Thoracic aorta (tissue), 2 donors: ENCODE results near the gene NLK. TPM values are rescaled to one million over a fixed set of nuclear protein-coding genes. Genes with fewer than 3 reads are reported as not detected.

Source experiments
- ATAC-seq: fragments of 150-250 bp; one replicate; pipeline ENCODE4 v1.8.0; 2017; ENCODE audit warnings: low read depth; ENCODE audit not compliant: insufficient number of reproducible peaks, low FRiP score
- DNase-seq: peaks from one replicate; pipeline ENCODE4 v3.0.0-alpha.2; 2020; ENCODE audit warnings: low spot score
- H3K27ac ChIP-seq, 2 donors: fragments of 200-600 bp; sonication (generic); 1 replicate in 1 of 2; 2 replicates in 1 of 2; pipeline ENCODE4 v1.5.1; 2016; ENCODE audit warnings: mild to moderate bottlenecking in 2 of 2, moderate library complexity in 2 of 2
- H3K27me3 ChIP-seq: fragments of 200-600 bp; sonication (generic); replicated peaks from 2 replicates; pipeline ENCODE4 v1.6.0; 2016; ENCODE audit warnings: mild to moderate bottlenecking; ENCODE audit not compliant: insufficient read depth
- H3K36me3 ChIP-seq: fragments of 200-600 bp; sonication (generic); one replicate; pipeline ENCODE4 v1.5.1; 2016
- H3K4me1 ChIP-seq, 2 donors: fragments of 200-600 bp; sonication (generic); 1 replicate in 1 of 2; 2 replicates in 1 of 2; pipeline versions ENCODE4 v1.5.1 to v1.6.0; 2016; ENCODE audit warnings: low read depth in 2 of 2, mild to moderate bottlenecking in 1 of 2; ENCODE audit not compliant: control insufficient read depth in 1 of 2
- H3K4me3 ChIP-seq: fragments of 200-600 bp; sonication (generic); 2 replicates; pipeline ENCODE4 v1.5.1; 2016; ENCODE audit warnings: mild to moderate bottlenecking
- H3K9me3 ChIP-seq: fragments of 200-600 bp; sonication (generic); 2 replicates; pipeline ENCODE4 v1.5.1; 2016
- CTCF ChIP-seq: fragments of 200-600 bp; sonication (generic); IDR thresholded peaks from one replicate; pipeline ENCODE4 v1.5.1; 2019; ENCODE audit warnings: antibody characterized with exemption
- total RNA-seq, 2 donors: library from RNA; depleted of rRNA; stranded (reverse); fragments of >200 nt; gene quantifications; one replicate each; pipeline versions ENCODE4 v1.1.0 to v1.2.3, GENCODE V29; 2016

NLK gene
- total RNA-seq, 2 donors from 2014 or later, result 10.3 to 23.0 TPM

- TF ChIP-seq CTCF, result no peak
- H3K27ac ChIP-seq, result no peak overlapping the region
- no peak for ATAC-seq
- no peaks in the 10 kb centered on the region for H3K27me3 ChIP-seq
- no peak overlapping the region for H3K4me3 ChIP-seq
- no peaks in the 10 kb centered on the region for H3K4me1 ChIP-seq
- H3K36me3 ChIP-seq, result peaks cover 6% of the 10 kb centered on the region
- DNase-seq, result no peak
- no peaks in the 10 kb centered on the region for H3K9me3 ChIP-seq
These were observed 131.3 kb downstream of the NLK start for GRCh38 chr17:28173801-28174200.

- Histone ChIP-seq H3K4me1 (no peaks in the 10 kb centered on the region), H3K4me3 (no peak overlapping the region), H3K27me3 (no peaks in the 10 kb centered on the region), H3K9me3 (no peaks in the 10 kb centered on the region), H3K27ac (no peak overlapping the region), H3K36me3 (peaks cover 6% of the 10 kb centered on the region)
- ATAC-seq (no peak), DNase-seq (no peak)
- no peak for TF ChIP-seq CTCF
These were observed 132.0 kb downstream of the NLK start for GRCh38 chr17:28174352-28175046.

GRCh38 chr17:28177351-28177750 is 134.9 kb downstream of the NLK start:
- Histone ChIP-seq H3K4me3 (no peak overlapping the region), H3K4me1 (no peaks in the 10 kb centered on the region), H3K9me3 (no peaks in the 10 kb centered on the region), H3K27ac (no peak overlapping the region), H3K36me3 (peaks cover 6% of the 10 kb centered on the region), H3K27me3 (no peaks in the 10 kb centered on the region)
- TF ChIP-seq CTCF, result no peak
- DNase-seq (no peak), ATAC-seq (no peak)

- Histone ChIP-seq H3K4me3 (no peak overlapping the region), H3K27me3 (no peaks in the 10 kb centered on the region), H3K4me1 (no peaks in the 10 kb centered on the region), H3K9me3 (no peaks in the 10 kb centered on the region), H3K27ac (no peak overlapping the region), H3K36me3 (peaks cover 6% of the 10 kb centered on the region)
- TF ChIP-seq CTCF, result no peak
- DNase-seq, result no peak
- no peak for ATAC-seq
These were observed 136.3 kb downstream of the NLK start for GRCh38 chr17:28178800-28179199.

- Histone ChIP-seq H3K27me3 (no peaks in the 10 kb centered on the region), H3K27ac (no peak overlapping the region), H3K9me3 (no peaks in the 10 kb centered on the region), H3K4me3 (no peak overlapping the region), H3K4me1 (no peaks in the 10 kb centered on the region), H3K36me3 (no peaks in the 10 kb centered on the region)
- DNase-seq (no peak), ATAC-seq (no peak)
- no peak for TF ChIP-seq CTCF
These were observed 138.0 kb downstream of the NLK start for GRCh38 chr17:28180449-28180848.
